IPS DF 4.7 (cell line): ENCODE results near the gene SSBP3.
"Not testable (repeated sequence)": the region's sequence is repeated elsewhere in the genome, so short reads cannot be mapped to it uniquely, and the experiment has no call there.

ENCODE experiments used
- DNase-seq: peaks from one replicate; pipeline ENCODE4 v3.0.0-alpha.2; 2013; ENCODE audit warnings: low spot score; ENCODE audit errors: extremely low read depth

Gene SSBP3

GRCh38 chr1:54223441-54224202 lies 182.6 kb downstream of the SSBP3 start:
- no peak for DNase-seq

- DNase-seq, result no peak
These were observed 183.5 kb downstream of the SSBP3 start for GRCh38 chr1:54222711-54223110.

DNA sequence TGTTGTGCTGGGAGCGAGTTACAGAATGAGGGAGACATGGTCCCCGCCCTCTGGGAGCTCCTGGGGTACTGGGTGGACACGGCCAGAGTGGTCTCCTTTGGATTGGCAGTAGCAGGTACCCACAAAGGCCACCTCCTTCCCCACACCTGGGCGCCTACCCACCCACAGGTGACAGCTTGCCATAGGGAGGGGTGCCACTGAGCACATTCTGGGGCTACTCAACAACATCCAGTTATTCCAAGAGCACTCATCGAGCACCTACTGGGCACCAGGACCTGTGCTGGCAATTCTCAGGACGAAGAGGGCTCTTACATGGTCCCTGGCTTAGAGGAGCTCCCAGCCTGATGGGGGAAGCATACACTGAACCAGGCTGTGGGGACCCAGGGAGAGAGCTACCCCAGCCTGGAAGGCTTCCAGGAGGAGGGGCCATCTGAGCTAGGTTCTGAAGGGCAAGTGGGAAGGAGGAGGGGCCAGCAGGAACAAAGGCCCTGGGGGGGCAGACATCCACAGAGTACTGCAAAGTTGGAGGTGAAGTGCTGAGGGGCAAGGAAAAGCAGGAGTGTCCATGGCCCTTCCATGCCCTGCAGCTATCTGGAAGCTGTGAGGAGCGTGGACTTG lies 184.2 kb downstream of the SSBP3 start:
- DNase-seq, result no peak

- no peak for DNase-seq
These were observed 184.9 kb downstream of the SSBP3 start for GRCh38 chr1:54221113-54221834.

GRCh38 chr1:54220004-54220811 lies 186.0 kb downstream of the SSBP3 start:
- DNase-seq, result no peak

GRCh38 chr1:54219688-54220003 lies 186.5 kb downstream of the SSBP3 start:
- no peak for DNase-seq

GRCh38 chr1:54218883-54219687 lies 187.1 kb downstream of the SSBP3 start:
- no peak for DNase-seq

- DNase-seq, result no peak
These were observed 190.7 kb downstream of the SSBP3 start for GRCh38 chr1:54215523-54215922.

DNA sequence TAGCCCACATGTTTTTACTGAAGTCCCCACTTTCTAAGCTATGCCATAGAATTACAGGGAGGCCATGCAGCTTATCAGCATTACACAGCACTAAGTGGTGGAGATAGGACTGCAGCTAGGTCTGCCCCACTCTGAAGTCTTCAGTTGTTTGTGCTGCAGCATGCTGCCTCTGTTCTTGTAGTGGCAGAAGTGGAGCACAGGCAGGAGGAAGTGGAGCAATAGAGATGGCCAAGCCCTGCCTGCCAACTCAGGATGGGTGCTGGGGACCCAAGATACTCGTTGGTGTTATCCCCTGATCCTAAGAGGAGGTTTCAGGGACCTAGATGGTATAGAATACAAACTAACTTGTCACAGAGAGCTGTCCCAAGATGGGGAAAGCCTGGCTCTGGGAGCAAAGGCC lies 193.3 kb downstream of the SSBP3 start:
- no peak for DNase-seq

DNA sequence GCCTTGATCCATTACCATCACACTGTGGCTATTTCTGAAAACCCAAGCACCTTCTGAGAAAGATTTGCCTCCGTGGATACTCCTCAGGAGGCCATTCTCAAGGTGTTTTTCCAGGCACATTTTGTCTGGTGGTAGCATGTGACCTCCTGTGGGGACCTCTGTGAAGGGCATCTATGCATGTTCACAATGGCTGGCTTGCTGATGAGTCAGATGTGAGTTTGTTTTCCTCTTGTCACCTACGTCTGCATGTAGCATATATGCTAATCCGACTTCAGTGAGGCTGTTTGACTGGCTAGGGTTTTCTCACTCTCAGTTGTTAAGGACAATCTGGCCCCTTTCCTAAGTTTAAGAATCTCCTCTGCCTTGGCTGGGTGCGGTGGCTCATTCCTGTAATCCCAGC lies 198.3 kb downstream of the SSBP3 start:
- not testable (repeated sequence) for DNase-seq

- DNase-seq, result no peak
These were observed 198.9 kb downstream of the SSBP3 start for GRCh38 chr1:54207287-54207686.

DNA sequence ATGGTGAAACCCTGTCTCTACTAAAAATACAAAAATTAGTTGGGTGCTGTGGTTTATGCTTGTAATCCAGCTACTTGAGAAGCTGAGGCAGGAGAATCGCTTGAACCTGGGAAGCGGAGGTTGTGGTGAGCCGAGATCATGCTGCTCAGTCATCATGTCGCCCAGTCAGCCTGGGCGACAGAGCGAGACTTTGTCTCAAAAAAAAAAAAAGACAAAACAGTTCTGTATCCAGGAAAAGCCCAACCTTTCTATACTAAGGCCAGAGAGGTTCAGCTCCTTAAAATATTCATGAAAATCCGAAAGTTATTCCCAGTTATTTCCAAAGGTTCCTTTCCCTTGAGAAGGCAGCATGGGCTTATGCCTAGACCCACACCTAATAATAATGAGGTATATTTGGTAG lies 202.0 kb downstream of the SSBP3 start:
- no peak for DNase-seq

DNA sequence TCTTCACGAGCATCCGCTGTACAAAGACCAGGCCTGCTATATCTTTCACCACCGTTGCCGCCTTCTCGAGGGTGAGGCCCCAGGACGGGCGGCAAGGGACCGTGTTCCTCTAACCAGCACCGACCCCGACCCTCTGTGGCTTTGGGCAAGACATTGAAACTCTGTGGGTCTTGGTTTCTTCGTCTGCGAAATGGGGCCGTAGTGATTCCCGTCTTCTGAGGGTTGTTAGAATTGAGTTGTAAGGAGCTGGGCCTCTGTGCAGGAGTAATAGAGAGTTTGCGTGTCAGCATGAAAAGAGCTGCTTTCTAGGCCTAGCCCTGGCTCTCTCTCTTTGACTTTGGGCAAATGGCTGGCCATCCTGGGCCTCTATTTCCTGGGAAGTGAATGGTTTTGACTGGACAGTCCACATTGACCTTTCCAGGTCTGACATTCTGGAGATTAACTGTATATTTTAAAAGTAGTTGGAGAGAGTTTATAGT lies 205.6 kb downstream of the SSBP3 start:
- no peak for DNase-seq

GRCh38 chr1:54199765-54200518 lies 206.3 kb downstream of the SSBP3 start, which contains the start of the genes CYB5RL and MRPL37:
CYB5RL (minus strand) TSS chr1:54200030; CDS start chr1:54195616, 4,414 bp downstream.
MRPL37 (plus strand) TSS chr1:54200167; CDS start chr1:54200244, 77 bp downstream.
- DNase-seq, result peak; percentile 94

DNA sequence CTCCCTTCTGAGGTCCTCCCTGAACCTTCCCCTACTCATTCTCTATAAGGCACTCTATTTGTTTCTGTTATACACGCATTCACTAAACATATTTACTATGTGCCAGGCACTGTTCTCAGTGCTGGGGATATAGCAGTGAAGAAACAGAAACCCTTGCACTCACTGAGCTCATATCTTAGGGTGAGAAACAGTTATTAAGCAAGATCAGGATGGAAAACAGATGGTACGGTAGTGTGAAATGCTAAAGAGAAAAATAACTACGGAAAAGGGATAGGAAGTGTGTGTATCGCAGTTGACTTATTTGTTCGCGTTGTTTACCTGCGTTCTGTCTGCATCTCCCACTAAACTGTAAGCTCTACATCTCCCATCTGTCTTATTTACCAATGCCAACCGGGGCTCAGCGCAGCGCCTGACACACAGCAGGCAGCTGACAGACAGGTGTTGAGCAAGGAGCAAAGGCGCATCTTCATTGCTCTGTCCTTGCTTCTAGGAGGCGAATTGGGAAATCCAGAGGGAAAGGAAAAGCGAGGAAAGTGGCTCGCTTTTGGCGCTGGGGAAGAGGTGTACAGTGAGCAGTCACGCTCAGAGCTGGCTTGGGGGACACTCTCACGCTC lies 206.9 kb downstream of the SSBP3 start:
- no peak for DNase-seq

DNA sequence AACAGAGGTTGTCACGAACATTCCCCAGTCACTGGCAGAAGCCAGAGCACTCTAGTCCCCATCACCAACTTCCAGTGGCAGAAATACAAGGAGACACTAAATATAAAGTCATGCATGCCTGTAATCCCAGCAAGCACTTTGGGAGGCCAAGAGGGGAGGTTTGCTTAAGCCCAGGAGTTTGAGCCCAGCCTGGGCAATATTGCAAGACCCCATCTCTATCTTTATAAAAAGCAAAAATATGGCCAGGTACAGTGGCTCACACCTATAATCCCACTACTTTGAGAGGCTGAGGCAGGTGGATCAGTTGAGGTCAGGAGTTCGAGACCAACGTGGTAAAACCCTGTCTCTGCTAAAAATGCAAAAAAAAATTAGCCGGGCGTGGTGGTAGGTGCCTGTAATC lies 212.7 kb downstream of the SSBP3 start:
- no peak for DNase-seq

GRCh38 chr1:54191525-54191924 lies 214.7 kb downstream of the SSBP3 start:
- DNase-seq, result no peak

- DNase-seq, result no peak
These were observed 215.7 kb downstream of the SSBP3 start for GRCh38 chr1:54190526-54190925.

GRCh38 chr1:54188291-54188690 lies 217.9 kb downstream of the SSBP3 start:
- no peak for DNase-seq
